H9 (cell line): Measurements from ENCODE around the gene TBL1X. TPM values are rescaled to one million over a fixed set of nuclear protein-coding genes. Genes with fewer than 3 reads are reported as not detected.
A peak's percentile ranks its signal among the peaks of the same experiment; 100 is the strongest.

Source experiments
- DNase-seq: peaks from one replicate; pipeline ENCODE4 v3.0.0-alpha.2; 2017
- H2AFZ ChIP-seq: one replicate; pipeline ENCODE4 v1.6.1; 2013; ENCODE audit warnings: mild to moderate bottlenecking, low read length, control low read depth, moderate library complexity
- H2AK5ac ChIP-seq: 2 replicates; pipeline ENCODE4 v1.6.1; 2013; ENCODE audit warnings: low read length, control low read depth, mixed read lengths; ENCODE audit not compliant: insufficient read length
- H2BK120ac ChIP-seq: one replicate; pipeline ENCODE4 v1.6.1; 2013; ENCODE audit warnings: low read depth, mild to moderate bottlenecking, low read length, control low read depth, inconsistent platforms; ENCODE audit not compliant: poor library complexity, severe bottlenecking
- H2BK12ac ChIP-seq: 2 replicates; pipeline ENCODE4 v1.6.1; 2013; ENCODE audit warnings: low read length, control low read depth, mixed read lengths, low read depth; ENCODE audit not compliant: insufficient read length
- H2BK15ac ChIP-seq: 2 replicates; pipeline ENCODE4 v1.6.1; 2013; ENCODE audit warnings: low read depth, low read length, control low read depth
- H2BK20ac ChIP-seq: one replicate; pipeline ENCODE4 v1.6.1; 2013; ENCODE audit warnings: low read depth, mild to moderate bottlenecking, low read length, control low read depth, inconsistent platforms; ENCODE audit not compliant: poor library complexity, severe bottlenecking
- H2BK5ac ChIP-seq: 2 replicates; pipeline ENCODE4 v1.6.1; 2013; ENCODE audit warnings: low read length, control low read depth, mixed read lengths; ENCODE audit not compliant: insufficient read length
- H3K14ac ChIP-seq: 2 replicates; pipeline ENCODE4 v1.6.1; 2013; ENCODE audit warnings: low read length, control low read depth; ENCODE audit not compliant: insufficient read depth
- H3K18ac ChIP-seq: 2 replicates; pipeline ENCODE4 v1.6.1; 2013; ENCODE audit warnings: low read depth, mild to moderate bottlenecking, mixed read lengths, low read length, control low read depth; ENCODE audit not compliant: insufficient read length
- H3K23ac ChIP-seq: 2 replicates; pipeline ENCODE4 v1.6.1; 2013; ENCODE audit warnings: low read length, control low read depth, mixed read lengths, low read depth; ENCODE audit not compliant: insufficient read length
- H3K23me2 ChIP-seq: 2 replicates; pipeline ENCODE4 v1.6.1; 2013; ENCODE audit warnings: low read depth, mild to moderate bottlenecking, mixed read lengths, low read length, control low read depth; ENCODE audit not compliant: insufficient read length, poor library complexity, severe bottlenecking
- H3K27ac ChIP-seq: 2 replicates; pipeline ENCODE4 v1.5.1; 2013; ENCODE audit warnings: low read length, control low read depth, mixed read lengths, low read depth; ENCODE audit not compliant: insufficient read length
- H3K27me3 ChIP-seq: 2 replicates; pipeline ENCODE4 v1.6.1; 2013; ENCODE audit warnings: low read length, control low read depth, inconsistent platforms; ENCODE audit not compliant: insufficient read depth
- H3K4ac ChIP-seq: 2 replicates; pipeline ENCODE4 v1.6.1; 2013; ENCODE audit warnings: low read depth, mild to moderate bottlenecking, control low read depth, inconsistent platforms, low read length, moderate library complexity
- H3K4me1 ChIP-seq: 2 replicates; pipeline ENCODE4 v1.6.1; 2013; ENCODE audit warnings: low read length, control low read depth, inconsistent platforms; ENCODE audit not compliant: insufficient read depth
- H3K4me2 ChIP-seq: 2 replicates; pipeline ENCODE4 v1.6.1; 2013; ENCODE audit warnings: low read length, control low read depth, mixed read lengths; ENCODE audit not compliant: insufficient read length, insufficient read depth
- H3K56ac ChIP-seq: 2 replicates; pipeline ENCODE4 v1.6.1; 2013; ENCODE audit warnings: low read depth, mild to moderate bottlenecking, mixed read lengths, low read length, control low read depth; ENCODE audit not compliant: insufficient read length
- H3K79me1 ChIP-seq: 2 replicates; pipeline ENCODE4 v1.6.1; 2013; ENCODE audit warnings: low read depth, mild to moderate bottlenecking, moderate library complexity, low read length, control low read depth, inconsistent platforms; ENCODE audit not compliant: insufficient read depth, poor library complexity, severe bottlenecking
- H3K79me2 ChIP-seq: 2 replicates; pipeline ENCODE4 v1.6.1; 2013; ENCODE audit warnings: low read length, control low read depth, inconsistent platforms; ENCODE audit not compliant: insufficient read depth
- H3K9ac ChIP-seq: 2 replicates; pipeline ENCODE4 v1.6.1; 2013; ENCODE audit warnings: low read length, control low read depth, mixed read lengths; ENCODE audit not compliant: insufficient read length; ENCODE audit errors: extremely low read depth
- H3K9me3 ChIP-seq: one replicate; pipeline ENCODE4 v1.6.1; 2013; ENCODE audit warnings: low read depth, low read length, inconsistent platforms; ENCODE audit not compliant: control insufficient read depth
- H3T11ph ChIP-seq: one replicate; pipeline ENCODE4 v1.6.1; 2013; ENCODE audit warnings: mild to moderate bottlenecking, low read length, control low read depth, inconsistent platforms
- H4K20me1 ChIP-seq: one replicate; pipeline ENCODE4 v1.6.1; 2013; ENCODE audit not compliant: control insufficient read depth, insufficient read length, insufficient read depth
- H4K5ac ChIP-seq: 2 replicates; pipeline ENCODE4 v1.6.1; 2013; ENCODE audit warnings: low read depth, mild to moderate bottlenecking, mixed read lengths, low read length, control low read depth; ENCODE audit not compliant: insufficient read length
- H4K8ac ChIP-seq: replicated peaks from 2 replicates; pipeline ENCODE4 v1.6.1; 2013; ENCODE audit warnings: low read length, control low read depth, mixed read lengths, low read depth; ENCODE audit not compliant: insufficient read length
- H4K91ac ChIP-seq: 2 replicates; pipeline ENCODE4 v1.6.1; 2013; ENCODE audit warnings: low read depth, mild to moderate bottlenecking, moderate library complexity, mixed read lengths, low read length, control low read depth; ENCODE audit not compliant: insufficient read length
- H3K27ac Mint-ChIP-seq, 3 experiments: 2 replicates in 2 of 3; 3 replicates in 1 of 3; pipeline ENCODE4 v1.8.0; 2020 to 2021; ENCODE audit warnings: mixed read lengths in 3 of 3, mild to moderate bottlenecking in 1 of 3, moderate library complexity in 1 of 3
- H3K27me3 Mint-ChIP-seq: 2 replicates; pipeline ENCODE4 v1.8.0; 2021; ENCODE audit warnings: low read depth, mild to moderate bottlenecking, moderate library complexity, mixed read lengths
- H3K36me3 Mint-ChIP-seq, 3 experiments: 2 replicates in 2 of 3; 3 replicates in 1 of 3; pipeline ENCODE4 v1.8.0; 2020 to 2021; ENCODE audit warnings: low read depth in 3 of 3, mixed read lengths in 3 of 3; ENCODE audit not compliant: insufficient read depth in 1 of 3
- H3K4me1 Mint-ChIP-seq, 2 experiments: 2 replicates each; pipeline ENCODE4 v1.8.0; 2020; ENCODE audit warnings: mixed read lengths in 2 of 2
- H3K4me3 Mint-ChIP-seq, 2 experiments: 2 replicates in 1 of 2; 3 replicates in 1 of 2; pipeline ENCODE4 v1.8.0; 2020 to 2021; ENCODE audit warnings: mild to moderate bottlenecking in 2 of 2, mixed read lengths in 2 of 2, moderate library complexity in 1 of 2
- H3K9me3 Mint-ChIP-seq, 2 experiments: 2 replicates in 1 of 2; 3 replicates in 1 of 2; pipeline ENCODE4 v1.8.0; 2020; ENCODE audit warnings: mild to moderate bottlenecking in 2 of 2, mixed read lengths in 2 of 2, moderate library complexity in 1 of 2
- CTCF ChIP-seq: fragments of 200-600 bp; sonication (generic); conservative IDR thresholded peaks from 3 replicates; pipeline ENCODE4 v1.8.0; 2021; ENCODE audit warnings: antibody characterized with exemption, mild to moderate bottlenecking
- WGBS: extraction: QIAGEN DNeasy Blood & Tissue Kit; methylation state at CpG from one replicate; pipeline ENCODE4 v1.1.7; 2013; ENCODE audit warnings: missing lambda C conversion rate, low lambda C conversion rate, mixed read lengths; ENCODE audit not compliant: insufficient read length; ENCODE audit errors: extremely low coverage; 5-methylcytosine and 5-hydroxymethylcytosine counted together
- total RNA-seq: library from RNA; stranded (reverse); gene quantifications from 2 replicates; pipeline ENCODE4 v1.2.1, GENCODE V29; 2021

TBL1X gene
- total RNA-seq, 1 experiment from 2014 or later: 24.1 TPM

DNA sequence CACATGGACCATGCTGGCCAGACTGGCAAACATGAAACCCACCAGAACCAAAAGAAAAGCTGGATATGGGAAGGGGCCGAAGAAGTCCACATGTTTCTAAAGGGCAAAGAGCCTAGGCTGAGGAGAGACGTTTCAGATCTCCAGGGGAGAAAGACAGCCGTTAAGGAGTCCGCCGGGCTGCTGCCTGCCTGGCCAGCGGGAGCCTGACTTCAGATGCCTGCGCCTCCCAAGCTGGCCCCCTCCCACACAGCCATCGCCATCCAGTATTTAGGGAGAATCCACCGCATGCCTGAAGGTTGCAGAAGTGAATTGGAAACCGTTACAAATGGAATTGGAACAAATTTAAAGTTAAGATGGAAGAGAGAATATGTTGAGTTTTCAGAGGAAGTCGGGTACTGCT lies 2.9 kb downstream of the TBL1X start:
- Histone ChIP-seq H3K27me3 (no peaks in the 10 kb centered on the region; the same call in 1 of the 2 replicates), H3K23ac (no peak overlapping the region), H3K4me1 (peaks cover 12% of the 10 kb centered on the region; the same call in 1 of the 2 replicates), H2BK12ac (no peak overlapping the region), H3K79me1 (no peaks in the 10 kb centered on the region), H4K5ac (no peak overlapping the region), H3K56ac (no peak overlapping the region), H3K4me2 (no peak overlapping the region), H2AFZ (no peak overlapping the region), H3T11ph (no peak overlapping the region), H2AK5ac (no peak overlapping the region), H2BK5ac (no peak overlapping the region), H3K23me2 (peaks cover 20% of the 10 kb centered on the region), H2BK15ac (no peak overlapping the region), H2BK120ac (no peak overlapping the region), H3K18ac (no peak overlapping the region), H4K8ac (no peak overlapping the region), H4K20me1 (no peaks in the 10 kb centered on the region), H3K9ac (no peak overlapping the region), H2BK20ac (no peak overlapping the region), H3K9me3 (no peaks in the 10 kb centered on the region), H4K91ac (no peak overlapping the region), H3K79me2 (peaks cover 4% of the 10 kb centered on the region; the same call in 1 of the 2 replicates), H3K14ac (no peak overlapping the region), H3K27ac (no peak overlapping the region), H3K4ac (no peak overlapping the region)
- H3K27me3 Mint-ChIP-seq: peaks cover 22% of the 10 kb centered on the region
- peaks cover 5 to 40% of the 10 kb centered on the region in 2 experiments; a peak in 4 of 5 replicates for H3K9me3 Mint-ChIP-seq
- no peak for TF ChIP-seq CTCF
- peak overlapping the region in 1 of 2 experiments; percentile 85; a peak in 3 of 5 replicates for H3K4me3 Mint-ChIP-seq
- DNase-seq: peak; percentile 34
- peaks cover 6 to 28% (median 22%) of the 10 kb centered on the region in 3 experiments for H3K36me3 Mint-ChIP-seq
- WGBS: no CpG with 5 or more reads among the region's 11 CpGs
- peaks cover 9 to 26% of the 10 kb centered on the region in 2 experiments for H3K4me1 Mint-ChIP-seq
- no peak overlapping the region for H3K27ac Mint-ChIP-seq
